Panc1 (cell line): Measurements from ENCODE around the gene IRX3. TPM values are rescaled to one million over a fixed set of nuclear protein-coding genes. Genes with fewer than 3 reads are reported as not detected.

Experiments
- ATAC-seq: fragments of 200-7000 bp; cut with Tn5 transposase; 2 replicates; pipeline ENCODE4 v1.9.1; 2020; ENCODE audit warnings: mild to moderate bottlenecking, moderate library complexity
- BruUV-seq: library from RNA; stranded (reverse); fragments of 400-500 nt; replicated peaks from 2 replicates; lab custom pipeline; 2021; lab: Mats Ljungman, UMichigan
- CTCF ChIA-PET: fragments of 300-600 bp; sonication (Branson Sonifier 250); formaldehyde crosslinking; loops from one replicate; lab custom pipeline; 2022; ENCODE audit warnings: antibody characterized with exemption; lab: Charles Lee
- POLR2A ChIA-PET: fragments of 300-600 bp; sonication (Branson Sonifier 250); formaldehyde crosslinking; loops from one replicate; lab custom pipeline; 2022; ENCODE audit warnings: antibody characterized with exemption; lab: Charles Lee
- DNase-seq: peaks from one replicate; pipeline ENCODE4 v3.0.0-alpha.2; 2010; ENCODE audit warnings: low read depth, low spot score
- H3K27ac ChIP-seq: 2 replicates; pipeline ENCODE4 v1.5.1; 2011; ENCODE audit warnings: mild to moderate bottlenecking, low read length, inconsistent platforms
- H3K27me3 ChIP-seq: fragments of 200-500 bp; sonication (Bioruptor generic); 2 replicates; pipeline ENCODE4 v1.6.0; 2014; ENCODE audit warnings: low read length, inconsistent platforms; ENCODE audit not compliant: control insufficient read depth, insufficient read depth
- H3K36me3 ChIP-seq: fragments of 200-500 bp; sonication (Bioruptor generic); 2 replicates; pipeline ENCODE4 v1.5.1; 2014; ENCODE audit warnings: inconsistent platforms, mild to moderate bottlenecking, low read length, moderate library complexity; ENCODE audit not compliant: control insufficient read depth, insufficient read depth
- H3K4me1 ChIP-seq: 2 replicates; pipeline ENCODE4 v1.5.1; 2011; ENCODE audit warnings: inconsistent platforms, mild to moderate bottlenecking, low read length, moderate library complexity; ENCODE audit not compliant: control insufficient read depth, insufficient read depth
- H3K4me3 ChIP-seq, 2 experiments: 2 replicates each; pipeline ENCODE4 v1.5.1; 2011 to 2012; ENCODE audit warnings: low read depth in 2 of 2, low read length in 2 of 2, mild to moderate bottlenecking in 2 of 2, inconsistent platforms in 1 of 2, moderate library complexity in 1 of 2
- H3K9me3 ChIP-seq: fragments of 200-500 bp; sonication (Bioruptor generic); 2 replicates; pipeline ENCODE4 v1.5.1; 2014; ENCODE audit warnings: low read depth, mild to moderate bottlenecking, inconsistent platforms, low read length, moderate library complexity; ENCODE audit not compliant: control insufficient read depth, insufficient read depth
- CTCF ChIP-seq: fragments of 450-650 bp; IDR thresholded peaks from 2 replicates; pipeline ENCODE4 v1.5.1; 2017; ENCODE audit warnings: mild to moderate bottlenecking
- POLR2AphosphoS5 ChIP-seq: IDR thresholded peaks from 2 replicates; pipeline ENCODE4 v1.6.1; 2012; ENCODE audit warnings: mild to moderate bottlenecking, low read depth, low read length, moderate library complexity
- REST ChIP-seq, 2 experiments: IDR thresholded peaks; 2 replicates each; pipeline ENCODE4 v1.6.1; 2011 to 2012; ENCODE audit warnings: low read depth in 2 of 2, control low read depth in 1 of 2, low read length in 1 of 2, mild to moderate bottlenecking in 1 of 2, moderate library complexity in 1 of 2; ENCODE audit not compliant: insufficient read depth in 1 of 2
- SIN3A ChIP-seq: IDR thresholded peaks from 2 replicates; pipeline ENCODE4 v1.6.1; 2012; ENCODE audit warnings: low read depth, mild to moderate bottlenecking, low read length, moderate library complexity, borderline replicate concordance; ENCODE audit not compliant: insufficient read depth
- TCF7L2 ChIP-seq: IDR thresholded peaks from 2 replicates; pipeline ENCODE4 v1.6.1; 2011; ENCODE audit warnings: mild to moderate bottlenecking, low read depth, low read length, inconsistent platforms
- in situ Hi-C: cut with HindIII; loops from 2 replicates; pipeline ENCODE4 v1.10.0; 2016; ENCODE audit warnings: low sequenced_read_pairs, low pct_unique_long_range_greater_than_20kb
- intact Hi-C: fragments of 100-400 bp; cut with micrococcal nuclease; formaldehyde crosslinking; loops from one replicate; pipeline ENCODE4 v1.10.0; 2022; ENCODE audit not compliant: unreplicated experiment
- total RNA-seq: library from RNA; stranded (reverse); gene quantifications from one replicate; pipeline ENCODE4 v1.2.1, GENCODE V29; 2021; ENCODE audit not compliant: unreplicated experiment

Gene IRX3
- total RNA-seq, 1 experiment from 2014 or later = 7.0 TPM

DNA sequence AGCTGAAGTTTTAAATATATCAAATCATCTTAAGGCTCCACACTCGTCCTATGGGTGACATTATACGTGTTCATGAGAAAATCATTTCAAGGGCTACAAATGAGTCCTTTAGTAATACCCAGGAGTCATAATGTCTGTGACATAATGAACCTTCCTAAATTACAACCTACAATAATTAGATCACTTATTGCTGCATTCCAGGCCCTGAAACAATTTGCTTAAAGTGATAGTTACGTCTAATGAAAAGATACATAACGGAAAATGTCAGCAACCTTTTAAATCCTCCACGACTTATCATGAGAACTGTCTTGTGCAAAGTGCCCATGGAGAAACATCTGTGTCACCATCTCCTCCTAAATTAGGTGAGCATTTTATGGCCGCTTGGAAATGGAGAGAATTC is 43.4 kb downstream of the IRX3 start:
- intact Hi-C loops (no loop called here), in situ Hi-C loops (no loop called here)
- TF ChIP-seq SIN3A (no peak), POLR2AphosphoS5 (no peak), CTCF (no peak), TCF7L2 (no peak), REST (IDR thresholded peaks at IDR 0.05; ENCODE audit: insufficient read depth in 1 of 2, low read depth in 2 of 2, low read length in 1 of 2) (no peak)
- Histone ChIP-seq H3K4me1 (no peaks in the 10 kb centered on the region), H3K9me3 (no peaks in the 10 kb centered on the region), H3K27ac (no peak overlapping the region), H3K36me3 (no peaks in the 10 kb centered on the region), H3K4me3 (no peak overlapping the region), H3K27me3 (no peaks in the 10 kb centered on the region)
- no peak for ATAC-seq
- DNase-seq = no peak
- ChIA-PET POLR2A (interaction anchor here (0.6 kb wide), 1 partner anchor 35 kb away, joined by 4 read pairs; no protein-coding TSS in a partner anchor), CTCF (no interaction called here)
- no TSS peak for BruUV-seq

GRCh38 chr16:54242199-54242598 is 44.4 kb downstream of the IRX3 start:
- Histone ChIP-seq H3K27me3 (no peaks in the 10 kb centered on the region), H3K27ac (no peak overlapping the region), H3K9me3 (no peaks in the 10 kb centered on the region), H3K36me3 (no peaks in the 10 kb centered on the region), H3K4me3 (no peak overlapping the region), H3K4me1 (no peaks in the 10 kb centered on the region)
- BruUV-seq = no TSS peak
- TF ChIP-seq TCF7L2 (no peak), REST (IDR thresholded peaks at IDR 0.05; ENCODE audit: insufficient read depth in 1 of 2, low read depth in 2 of 2, low read length in 1 of 2) (no peak), CTCF (no peak), POLR2AphosphoS5 (no peak), SIN3A (no peak)
- in situ Hi-C loops (no loop called here), intact Hi-C loops (no loop called here)
- CTCF ChIA-PET = no interaction called here
- no peak for ATAC-seq
- no peak for DNase-seq
- POLR2A ChIA-PET = no interaction called here
